ENCODE results near the gene SYT7. TPM values are rescaled to one million over a fixed set of nuclear protein-coding genes. Genes with fewer than 3 reads are reported as not detected.

SYT7 gene
- total and polyA plus RNA-seq, 2 donors (not counting 1 experiment from before 2014, with no cell fraction given): not detected

GRCh38 chr11:61551634-61552033 lies 29.2 kb downstream of the SYT7 start:
- Histone ChIP-seq H3K4me2 (replicated peaks; ENCODE audit: low read depth, low read length, poor library complexity, severe bottlenecking) (no peak overlapping the region), H3K9ac (ENCODE audit: low read length) (no peak overlapping the region), H3K4me3 (ENCODE audit: control extremely low read depth in 1 of 5, extremely low read depth in 1 of 5, insufficient read depth in 1 of 5, low read depth in 2 of 5, low read length in 4 of 5) (no peak overlapping the region), H3K36me3 (replicated peaks in 1 of 2; ENCODE audit: control extremely low read depth in 1 of 2, control insufficient read depth in 1 of 2, extremely low read depth in 1 of 2, insufficient read depth in 2 of 2, low read length in 1 of 2) (no peaks in the 10 kb centered on the region), H3K27me3 (replicated peaks in 1 of 4; ENCODE audit: control extremely low read depth in 1 of 4, control insufficient read depth in 3 of 4, insufficient read depth in 4 of 4, low read length in 3 of 4) (peaks cover 0 to 40% (median 6%) of the 10 kb centered on the region in 4 experiments), H3K4me1 (ENCODE audit: control insufficient read depth in 2 of 2, insufficient read depth in 2 of 2, low read length in 2 of 2) (peaks cover 0 to 8% of the 10 kb centered on the region in 2 donors), H4K20me1 (ENCODE audit: control insufficient read depth, insufficient read depth, low read length, poor library complexity, severe bottlenecking) (no peaks in the 10 kb centered on the region), H3K9me3 (ENCODE audit: control extremely low read depth in 1 of 3, control insufficient read depth in 2 of 3, insufficient read depth in 1 of 3, low read length in 2 of 3) (no peaks in the 10 kb centered on the region), H3K27ac (ENCODE audit: low read length in 2 of 2) (no peak overlapping the region), H3K79me2 (ENCODE audit: control insufficient read depth, insufficient read depth, low read length) (no peaks in the 10 kb centered on the region), H2AFZ (ENCODE audit: insufficient read depth, low read depth, low read length, poor library complexity, severe bottlenecking) (no peak overlapping the region)
- no peak for TF ChIP-seq EZH2 (IDR thresholded peaks at IDR 0.05; ENCODE audit: borderline replicate concordance, insufficient read depth, low read depth, low read length, poor library complexity, severe bottlenecking)
- TF ChIP-seq, protein P1, sequence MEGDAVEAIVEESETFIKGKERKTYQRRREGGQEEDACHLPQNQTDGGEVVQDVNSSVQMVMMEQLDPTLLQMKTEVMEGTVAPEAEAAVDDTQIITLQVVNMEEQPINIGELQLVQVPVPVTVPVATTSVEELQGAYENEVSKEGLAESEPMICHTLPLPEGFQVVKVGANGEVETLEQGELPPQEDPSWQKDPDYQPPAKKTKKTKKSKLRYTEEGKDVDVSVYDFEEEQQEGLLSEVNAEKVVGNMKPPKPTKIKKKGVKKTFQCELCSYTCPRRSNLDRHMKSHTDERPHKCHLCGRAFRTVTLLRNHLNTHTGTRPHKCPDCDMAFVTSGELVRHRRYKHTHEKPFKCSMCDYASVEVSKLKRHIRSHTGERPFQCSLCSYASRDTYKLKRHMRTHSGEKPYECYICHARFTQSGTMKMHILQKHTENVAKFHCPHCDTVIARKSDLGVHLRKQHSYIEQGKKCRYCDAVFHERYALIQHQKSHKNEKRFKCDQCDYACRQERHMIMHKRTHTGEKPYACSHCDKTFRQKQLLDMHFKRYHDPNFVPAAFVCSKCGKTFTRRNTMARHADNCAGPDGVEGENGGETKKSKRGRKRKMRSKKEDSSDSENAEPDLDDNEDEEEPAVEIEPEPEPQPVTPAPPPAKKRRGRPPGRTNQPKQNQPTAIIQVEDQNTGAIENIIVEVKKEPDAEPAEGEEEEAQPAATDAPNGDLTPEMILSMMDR (IDR thresholded peaks at IDR 0.05): no peak
- 77% methylated on average over 12 of the region's 12 CpGs for WGBS (ENCODE audit: insufficient coverage)
- no peaks in the 10 kb centered on the region for H3K9me3 Mint-ChIP-seq (ENCODE audit: insufficient read depth)
- peaks cover 33% of the 10 kb centered on the region for H3K27me3 Mint-ChIP-seq
- peaks cover 6% of the 10 kb centered on the region for H3K4me1 Mint-ChIP-seq
- POLR2A ChIA-PET: no interaction called here
- DNase-seq: no peak
- H3K4me3 Mint-ChIP-seq: no peak overlapping the region
- intact Hi-C loops (cut with micrococcal nuclease): no loop called here
- CTCF ChIA-PET: no interaction called here
- ATAC-seq (ENCODE audit: low read depth): no peak
- no peak overlapping the region for H3K27ac Mint-ChIP-seq

GRCh38 chr11:61550665-61551227 lies 30.1 kb downstream of the SYT7 start:
- Mint-ChIP-seq H3K4me1 (peaks cover 6% of the 10 kb centered on the region), H3K27ac (no peak overlapping the region), H3K4me3 (no peak overlapping the region), H3K27me3 (peaks cover 26% of the 10 kb centered on the region), H3K9me3 (ENCODE audit: insufficient read depth) (no peaks in the 10 kb centered on the region)
- ChIA-PET POLR2A (no interaction called here), CTCF (no interaction called here)
- Histone ChIP-seq H3K79me2 (ENCODE audit: control insufficient read depth, insufficient read depth, low read length) (no peaks in the 10 kb centered on the region), H3K9me3 (ENCODE audit: control extremely low read depth in 1 of 3, control insufficient read depth in 2 of 3, insufficient read depth in 1 of 3, low read length in 2 of 3) (no peaks in the 10 kb centered on the region), H3K4me2 (replicated peaks; ENCODE audit: low read depth, low read length, poor library complexity, severe bottlenecking) (no peak overlapping the region), H3K4me3 (ENCODE audit: control extremely low read depth in 1 of 5, extremely low read depth in 1 of 5, insufficient read depth in 1 of 5, low read depth in 2 of 5, low read length in 4 of 5) (no peak overlapping the region), H3K27ac (ENCODE audit: low read length in 2 of 2) (no peak overlapping the region), H3K9ac (ENCODE audit: low read length) (no peak overlapping the region), H2AFZ (ENCODE audit: insufficient read depth, low read depth, low read length, poor library complexity, severe bottlenecking) (no peak overlapping the region), H4K20me1 (ENCODE audit: control insufficient read depth, insufficient read depth, low read length, poor library complexity, severe bottlenecking) (no peaks in the 10 kb centered on the region), H3K4me1 (ENCODE audit: control insufficient read depth in 2 of 2, insufficient read depth in 2 of 2, low read length in 2 of 2) (peaks cover 0 to 7% of the 10 kb centered on the region in 2 donors), H3K27me3 (replicated peaks in 1 of 4; ENCODE audit: control extremely low read depth in 1 of 4, control insufficient read depth in 3 of 4, insufficient read depth in 4 of 4, low read length in 3 of 4) (peaks cover 0 to 31% (median 2%) of the 10 kb centered on the region in 4 experiments), H3K36me3 (replicated peaks in 1 of 2; ENCODE audit: control extremely low read depth in 1 of 2, control insufficient read depth in 1 of 2, extremely low read depth in 1 of 2, insufficient read depth in 2 of 2, low read length in 1 of 2) (no peaks in the 10 kb centered on the region)
- WGBS (ENCODE audit: insufficient coverage): 89% methylated on average over 16 of the region's 18 CpGs
- ATAC-seq (ENCODE audit: low read depth) (no peak), DNase-seq (no peak)
- intact Hi-C loops (cut with micrococcal nuclease): no loop called here
- TF ChIP-seq, protein P1 (IDR thresholded peaks at IDR 0.05): no peak
- TF ChIP-seq EZH2 (IDR thresholded peaks at IDR 0.05; ENCODE audit: borderline replicate concordance, insufficient read depth, low read depth, low read length, poor library complexity, severe bottlenecking): no peak
